Ovary (tissue), 9 donors: ENCODE results near the gene FERMT2. TPM values are rescaled to one million over a fixed set of nuclear protein-coding genes. Genes with fewer than 3 reads are reported as not detected.

Source experiments
- DNase-seq, 5 donors: peaks; one replicate each; pipeline ENCODE4 v3.0.0-alpha.2; 2019 to 2020
- H3K27ac ChIP-seq, 2 donors: fragments of 200-600 bp; one replicate each; pipeline versions ENCODE4 v1.5.1 to v1.8.0; 2019 to 2022
- H3K27me3 ChIP-seq: fragments of 200-600 bp; one replicate; pipeline ENCODE4 v1.8.0; 2022
- H3K36me3 ChIP-seq: fragments of 200-600 bp; sonication (generic); one replicate; pipeline ENCODE4 v1.5.1; 2019
- H3K4me1 ChIP-seq: one replicate; pipeline ENCODE4 v1.8.1; 2013; ENCODE audit warnings: mild to moderate bottlenecking, moderate library complexity; ENCODE audit not compliant: insufficient read depth
- H3K4me3 ChIP-seq: fragments of 200-600 bp; sonication (generic); one replicate; pipeline ENCODE4 v1.5.1; 2017
- H3K9me3 ChIP-seq, 2 donors: fragments of 200-600 bp in 1 of 2; sonication (generic) in 1 of 2; one replicate each; pipeline versions ENCODE4 v1.5.1 to v1.8.1; 2013 to 2019; ENCODE audit warnings: mild to moderate bottlenecking in 1 of 2, moderate library complexity in 1 of 2
- CTCF ChIP-seq, 3 donors: fragments of 450-650 bp in 2 of 3; fragments of 200-600 bp in 1 of 3; IDR thresholded peaks; one replicate each; pipeline versions ENCODE4 v1.5.1 to v1.8.0; 2016 to 2022; ENCODE audit warnings: antibody characterized with exemption in 3 of 3, mild to moderate bottlenecking in 1 of 3
- EP300 ChIP-seq: sonication (generic); formaldehyde crosslinking; IDR thresholded peaks from one replicate; pipeline ENCODE4 v1.6.1; 2017; ENCODE audit warnings: antibody characterized with exemption
- POLR2A ChIP-seq: fragments of 450-650 bp; IDR thresholded peaks from one replicate; pipeline ENCODE4 v1.6.1; 2017; ENCODE audit warnings: antibody characterized with exemption, mild to moderate bottlenecking, moderate library complexity
- WGBS, 3 donors: extraction: QIAGEN DNeasy Blood & Tissue Kit in 1 of 3; methylation state at CpG; one replicate each; pipeline versions ENCODE4 v1.1.5 to v1.1.7; 2013 to 2017; 5-methylcytosine and 5-hydroxymethylcytosine counted together
- intact Hi-C, 4 donors: fragments of 100-400 bp; cut with DNase I; formaldehyde crosslinking; loops; one replicate each; pipeline versions ENCODE4 v1.11.0 to v1.15.1; 2022 to 2023
- polyA plus RNA-seq, 2 donors: library from polyadenylated mRNA; stranded (reverse); fragments of 200-250 nt in 1 of 2; fragments of 350-450 nt in 1 of 2; fragmentation: Illumina TruSeq in 1 of 2; extraction: RNeasy Lipid Tissue Mini Kit (QIAGEN cat#74804) in 1 of 2; gene quantifications; one replicate each; pipeline ENCODE4 v1.2.3, GENCODE V29; 2013 to 2014
- total RNA-seq, 7 donors: library from RNA; depleted of rRNA in 2 of 7; stranded (reverse); fragments of >200 nt in 2 of 7; fragmentation: NEBNext Ultra II Directional in 3 of 7; extraction: Animal tissue kit (Norgen Biotek cat#: 25700) in 3 of 7; gene quantifications; one replicate each; pipeline versions ENCODE4 v1.1.0 to v1.2.4, GENCODE V29; 2016 to 2023
- donor health status: DM: no; HTN: no; CAD: no; lungs with moderate emphysema.
- donor health status: DM: no; HTN: no; CAD: no.
- donor health status: Bipolar disorder and iron deficiency.
- donor health status: DM: yes; HTN: yes; CAD: no.
- donor health status: DM: no; HTN: no; CAD: no.
- donor health status: DM: yes; HTN: yes; CAD: no.

The FERMT2 gene
- total and polyA plus RNA-seq, 9 donors, result 64.3 to 138 (median 98.4) TPM

GRCh38 chr14:52829527-52830185 lies 121.2 kb downstream of the FERMT2 start:
- intact Hi-C loops, result loop anchor here in 1 of 4 donors (10.0 kb wide), 1 partner anchor 135 kb away; no protein-coding TSS in a partner anchor
- 92 to 96% (median 92%) methylated on average over 7 of the region's 7 CpGs for WGBS, 3 donors
- no peaks in the 10 kb centered on the region for H3K27me3 ChIP-seq
- no peak for DNase-seq
- no peak overlapping the region for H3K27ac ChIP-seq
- no peaks in the 10 kb centered on the region for H3K9me3 ChIP-seq
- H3K4me1 ChIP-seq, result no peaks in the 10 kb centered on the region
- no peak overlapping the region for H3K4me3 ChIP-seq
- TF ChIP-seq POLR2A (no peak), EP300 (no peak), CTCF (IDR thresholded peaks at IDR 0.05) (no peak)
- H3K36me3 ChIP-seq, result no peaks in the 10 kb centered on the region

- TF ChIP-seq CTCF (IDR thresholded peaks at IDR 0.05), result no peak
- TF ChIP-seq EP300, result no peak
- no peak for TF ChIP-seq POLR2A
- DNase-seq, result no peak
- no peak overlapping the region for H3K27ac ChIP-seq
- no peaks in the 10 kb centered on the region for H3K36me3 ChIP-seq
- H3K4me1 ChIP-seq, result peaks cover 1% of the 10 kb centered on the region
- H3K9me3 ChIP-seq, result no peaks in the 10 kb centered on the region
- intact Hi-C loops, result loop anchor here in 2 of 4 donors (2.0 to 10.0 kb wide), 2 partner anchors 133 to 137 kb away; no protein-coding TSS in a partner anchor
- no peaks in the 10 kb centered on the region for H3K27me3 ChIP-seq
- no peak overlapping the region for H3K4me3 ChIP-seq
Observed at GRCh38 chr14:52827426-52827825, 123.4 kb downstream of the FERMT2 start.

- intact Hi-C loops, result loop anchor here in 1 of 4 donors (10.0 kb wide), 1 partner anchor 140 kb away; no protein-coding TSS in a partner anchor
- TF ChIP-seq EP300, result no peak
- no peaks in the 10 kb centered on the region for H3K36me3 ChIP-seq
Observed at GRCh38 chr14:52825085-52825484, 125.8 kb downstream of the FERMT2 start.

GRCh38 chr14:52824462-52824861 lies 126.4 kb downstream of the FERMT2 start:
- no peak overlapping the region for H3K27ac ChIP-seq
- H3K27me3 ChIP-seq, result no peaks in the 10 kb centered on the region
- peaks cover 1% of the 10 kb centered on the region for H3K4me1 ChIP-seq
- no peaks in the 10 kb centered on the region for H3K36me3 ChIP-seq
- H3K4me3 ChIP-seq, result no peak overlapping the region
- intact Hi-C loops, result loop anchor here in 3 of 4 donors (5.0 to 10.0 kb wide), 3 partner anchors 138 to 233 kb away; no protein-coding TSS in a partner anchor
- TF ChIP-seq POLR2A, result no peak
- no peak for TF ChIP-seq CTCF (IDR thresholded peaks at IDR 0.05)
- TF ChIP-seq EP300, result no peak
- H3K9me3 ChIP-seq, result no peaks in the 10 kb centered on the region
- DNase-seq, result no peak
- 32 to 46% (median 33%) methylated on average over 4 of the region's 4 CpGs for WGBS, 3 donors

More at GRCh38 chr14:52825085-52825484, 125.8 kb downstream of the FERMT2 start:
- Histone ChIP-seq H3K9me3 (no peaks in the 10 kb centered on the region), H3K27ac (no peak overlapping the region), H3K4me1 (peaks cover 1% of the 10 kb centered on the region), H3K27me3 (no peaks in the 10 kb centered on the region), H3K4me3 (no peak overlapping the region)
- no peak for DNase-seq
- 39 to 59% (median 43%) methylated on average over 4 of the region's 4 CpGs for whole genome bisulfite sequencing, 3 donors

GRCh38 chr14:52821805-52822250 lies 129.0 kb downstream of the FERMT2 start:
- H3K4me1 ChIP-seq, result peaks cover 1% of the 10 kb centered on the region
- TF ChIP-seq CTCF (IDR thresholded peaks at IDR 0.05) (no peak), POLR2A (no peak), EP300 (no peak)
- DNase-seq, result no peak
- H3K4me3 ChIP-seq, result no peak overlapping the region
- H3K27ac ChIP-seq, result no peak overlapping the region
- intact Hi-C loops, result loop anchor here in 3 of 4 donors (2.0 to 10.0 kb wide), 4 partner anchors 139 to 235 kb away; no protein-coding TSS in a partner anchor
- WGBS, 3 donors, result 62 to 74% (median 68%) methylated on average over 7 of the region's 7 CpGs
- H3K9me3 ChIP-seq, result no peaks in the 10 kb centered on the region
- no peaks in the 10 kb centered on the region for H3K36me3 ChIP-seq
- H3K27me3 ChIP-seq, result no peaks in the 10 kb centered on the region
